ENCODE measurements around the gene MTF2. TPM values are rescaled to one million over a fixed set of nuclear protein-coding genes. Genes with fewer than 3 reads are reported as not detected.

MTF2 gene
- total RNA-seq, 2 donors from 2014 or later: 26.5 to 33.4 TPM

GRCh38 chr1:93111561-93111960 lies 32.5 kb downstream of the MTF2 start:
- no peaks in the 10 kb centered on the region for H3K36me3 ChIP-seq
- no peak for DNase-seq
- intact Hi-C loops (cut with DNase I): no loop called here
- TF ChIP-seq CTCF (IDR thresholded peaks at IDR 0.05): no peak
- no peak overlapping the region for H3K27ac ChIP-seq
- H3K9ac ChIP-seq (ENCODE audit: low read depth in 2 of 2, low read length in 2 of 2): no peak overlapping the region
- no peaks in the 10 kb centered on the region for H3K9me3 ChIP-seq
- H3K4me3 ChIP-seq: no peak overlapping the region
- H3K4me1 ChIP-seq: no peaks in the 10 kb centered on the region
- no peaks in the 10 kb centered on the region for H3K27me3 ChIP-seq

- no peak for TF ChIP-seq CTCF (IDR thresholded peaks at IDR 0.05)
- no peaks in the 10 kb centered on the region for H3K27me3 ChIP-seq
- H3K9ac ChIP-seq (ENCODE audit: low read depth in 2 of 2, low read length in 2 of 2): no peak overlapping the region
- H3K9me3 ChIP-seq: no peaks in the 10 kb centered on the region
- H3K4me3 ChIP-seq: no peak overlapping the region
- no peak for DNase-seq
- H3K36me3 ChIP-seq: no peaks in the 10 kb centered on the region
- H3K4me1 ChIP-seq: no peaks in the 10 kb centered on the region
- no peak overlapping the region for H3K27ac ChIP-seq
- intact Hi-C loops (cut with DNase I): no loop called here
Observed at GRCh38 chr1:93113127-93113526, 34.0 kb downstream of the MTF2 start.

GRCh38 chr1:93114391-93114790 lies 35.3 kb downstream of the MTF2 start:
- no peak overlapping the region for H3K4me3 ChIP-seq
- intact Hi-C loops (cut with DNase I): no loop called here
- H3K36me3 ChIP-seq: no peaks in the 10 kb centered on the region
- TF ChIP-seq CTCF (IDR thresholded peaks at IDR 0.05): no peak
- H3K27me3 ChIP-seq: no peaks in the 10 kb centered on the region
- H3K9me3 ChIP-seq: no peaks in the 10 kb centered on the region
- no peak overlapping the region for H3K27ac ChIP-seq
- H3K9ac ChIP-seq (ENCODE audit: low read depth in 2 of 2, low read length in 2 of 2): no peak overlapping the region
- H3K4me1 ChIP-seq: no peaks in the 10 kb centered on the region
- no peak for DNase-seq

- H3K36me3 ChIP-seq: no peaks in the 10 kb centered on the region
- H3K4me3 ChIP-seq: no peak overlapping the region
- H3K9me3 ChIP-seq: no peaks in the 10 kb centered on the region
- H3K9ac ChIP-seq (ENCODE audit: low read depth in 2 of 2, low read length in 2 of 2): no peak overlapping the region
- intact Hi-C loops (cut with DNase I): no loop called here
- no peak for DNase-seq
- no peaks in the 10 kb centered on the region for H3K27me3 ChIP-seq
- H3K4me1 ChIP-seq: no peaks in the 10 kb centered on the region
- no peak overlapping the region for H3K27ac ChIP-seq
- TF ChIP-seq CTCF (IDR thresholded peaks at IDR 0.05): no peak
Observed at GRCh38 chr1:93120614-93121013, 41.5 kb downstream of the MTF2 start.

- no peaks in the 10 kb centered on the region for H3K9me3 ChIP-seq
- intact Hi-C loops (cut with DNase I): no loop called here
- no peaks in the 10 kb centered on the region for H3K36me3 ChIP-seq
- no peak overlapping the region for H3K4me3 ChIP-seq
- no peaks in the 10 kb centered on the region for H3K27me3 ChIP-seq
- no peak overlapping the region for H3K27ac ChIP-seq
- TF ChIP-seq CTCF (IDR thresholded peaks at IDR 0.05): no peak
- DNase-seq: no peak
- no peak overlapping the region for H3K9ac ChIP-seq (ENCODE audit: low read depth in 2 of 2, low read length in 2 of 2)
- no peaks in the 10 kb centered on the region for H3K4me1 ChIP-seq
Observed at GRCh38 chr1:93123201-93123783, 44.2 kb downstream of the MTF2 start.
